SK-N-SH (cell line): ENCODE results near the gene FLRT1.

ENCODE experiments used
- EZH2phosphoT487 ChIP-seq: fragments of 200-600 bp; sonication (generic); IDR thresholded peaks from 2 replicates; pipeline ENCODE4 v1.6.1; 2017; ENCODE audit warnings: low read depth, mixed run types, mild to moderate bottlenecking, antibody characterized with exemption, moderate library complexity, borderline replicate concordance
- FOSL2 ChIP-seq: IDR thresholded peaks from 2 replicates; pipeline ENCODE4 v1.4.0; 2012; ENCODE audit warnings: low read depth, mild to moderate bottlenecking, moderate library complexity, borderline replicate concordance
- GABPA ChIP-seq: IDR thresholded peaks from 2 replicates; pipeline ENCODE4 v1.4.0; 2012; ENCODE audit warnings: low read depth, mild to moderate bottlenecking
- RAD21 ChIP-seq: IDR thresholded peaks from 2 replicates; pipeline ENCODE4 v1.6.1; 2012; ENCODE audit warnings: mild to moderate bottlenecking, low read length
- SMC3 ChIP-seq: IDR thresholded peaks from 2 replicates; pipeline ENCODE4 v1.6.1; 2012; ENCODE audit warnings: low read depth, low read length, improper control_type of control experiment
- TF ChIP-seq, protein P1 (sequence below): fragments of 200-600 bp; sonication (generic); IDR thresholded peaks from 2 replicates; pipeline ENCODE4 v1.6.1; 2017; ENCODE audit warnings: antibody characterized with exemption, mild to moderate bottlenecking, moderate library complexity
- TF ChIP-seq, protein P2 (sequence below): IDR thresholded peaks from 2 replicates; pipeline ENCODE4 v1.4.0; 2012; ENCODE audit warnings: low read depth, borderline replicate concordance

DNA sequence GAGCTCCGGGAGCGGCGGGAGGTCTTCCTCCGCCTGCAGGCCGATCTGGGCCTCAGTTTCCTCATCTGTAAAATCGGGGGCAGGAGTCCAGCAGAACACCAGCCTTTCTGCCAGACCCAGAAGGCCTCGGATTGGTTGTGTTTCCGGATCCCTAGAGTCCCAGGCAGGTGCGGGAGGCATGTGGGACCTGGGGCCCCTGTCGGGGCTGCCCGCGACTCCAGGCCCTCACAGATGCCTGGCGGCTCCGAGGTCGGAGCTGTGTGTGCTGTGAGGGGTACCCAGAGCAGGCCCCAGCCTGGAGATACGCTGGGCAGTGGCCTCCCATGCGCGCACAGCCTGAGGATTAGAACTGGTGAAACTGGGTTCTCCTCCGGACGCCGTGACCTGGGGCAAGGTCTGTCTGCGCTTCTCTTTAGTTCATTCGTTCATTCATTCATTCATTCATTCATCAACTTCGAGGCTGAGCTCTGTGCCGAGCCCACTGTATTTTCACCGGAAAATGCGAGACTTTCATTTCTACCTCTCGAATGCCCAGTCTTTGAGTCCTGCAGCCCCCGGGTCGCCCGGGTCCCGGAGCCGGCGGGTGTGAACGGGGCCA, 24.6 kb downstream of the FLRT1 start:
- TF ChIP-seq, protein P1, sequence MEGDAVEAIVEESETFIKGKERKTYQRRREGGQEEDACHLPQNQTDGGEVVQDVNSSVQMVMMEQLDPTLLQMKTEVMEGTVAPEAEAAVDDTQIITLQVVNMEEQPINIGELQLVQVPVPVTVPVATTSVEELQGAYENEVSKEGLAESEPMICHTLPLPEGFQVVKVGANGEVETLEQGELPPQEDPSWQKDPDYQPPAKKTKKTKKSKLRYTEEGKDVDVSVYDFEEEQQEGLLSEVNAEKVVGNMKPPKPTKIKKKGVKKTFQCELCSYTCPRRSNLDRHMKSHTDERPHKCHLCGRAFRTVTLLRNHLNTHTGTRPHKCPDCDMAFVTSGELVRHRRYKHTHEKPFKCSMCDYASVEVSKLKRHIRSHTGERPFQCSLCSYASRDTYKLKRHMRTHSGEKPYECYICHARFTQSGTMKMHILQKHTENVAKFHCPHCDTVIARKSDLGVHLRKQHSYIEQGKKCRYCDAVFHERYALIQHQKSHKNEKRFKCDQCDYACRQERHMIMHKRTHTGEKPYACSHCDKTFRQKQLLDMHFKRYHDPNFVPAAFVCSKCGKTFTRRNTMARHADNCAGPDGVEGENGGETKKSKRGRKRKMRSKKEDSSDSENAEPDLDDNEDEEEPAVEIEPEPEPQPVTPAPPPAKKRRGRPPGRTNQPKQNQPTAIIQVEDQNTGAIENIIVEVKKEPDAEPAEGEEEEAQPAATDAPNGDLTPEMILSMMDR: no peak
- TF ChIP-seq SMC3 (no peak), GABPA (no peak), RAD21 (no peak), FOSL2 (no peak), EZH2phosphoT487 (no peak)
- TF ChIP-seq, protein P2, sequence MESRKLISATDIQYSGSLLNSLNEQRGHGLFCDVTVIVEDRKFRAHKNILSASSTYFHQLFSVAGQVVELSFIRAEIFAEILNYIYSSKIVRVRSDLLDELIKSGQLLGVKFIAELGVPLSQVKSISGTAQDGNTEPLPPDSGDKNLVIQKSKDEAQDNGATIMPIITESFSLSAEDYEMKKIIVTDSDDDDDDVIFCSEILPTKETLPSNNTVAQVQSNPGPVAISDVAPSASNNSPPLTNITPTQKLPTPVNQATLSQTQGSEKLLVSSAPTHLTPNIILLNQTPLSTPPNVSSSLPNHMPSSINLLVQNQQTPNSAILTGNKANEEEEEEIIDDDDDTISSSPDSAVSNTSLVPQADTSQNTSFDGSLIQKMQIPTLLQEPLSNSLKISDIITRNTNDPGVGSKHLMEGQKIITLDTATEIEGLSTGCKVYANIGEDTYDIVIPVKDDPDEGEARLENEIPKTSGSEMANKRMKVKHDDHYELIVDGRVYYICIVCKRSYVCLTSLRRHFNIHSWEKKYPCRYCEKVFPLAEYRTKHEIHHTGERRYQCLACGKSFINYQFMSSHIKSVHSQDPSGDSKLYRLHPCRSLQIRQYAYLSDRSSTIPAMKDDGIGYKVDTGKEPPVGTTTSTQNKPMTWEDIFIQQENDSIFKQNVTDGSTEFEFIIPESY: no peak
